ENCODE results near the gene ANKRD36C.
"Not testable (repeated sequence)": the region's sequence is repeated elsewhere in the genome, so short reads cannot be mapped to it uniquely, and the experiment has no call there.

The ANKRD36C gene

DNA sequence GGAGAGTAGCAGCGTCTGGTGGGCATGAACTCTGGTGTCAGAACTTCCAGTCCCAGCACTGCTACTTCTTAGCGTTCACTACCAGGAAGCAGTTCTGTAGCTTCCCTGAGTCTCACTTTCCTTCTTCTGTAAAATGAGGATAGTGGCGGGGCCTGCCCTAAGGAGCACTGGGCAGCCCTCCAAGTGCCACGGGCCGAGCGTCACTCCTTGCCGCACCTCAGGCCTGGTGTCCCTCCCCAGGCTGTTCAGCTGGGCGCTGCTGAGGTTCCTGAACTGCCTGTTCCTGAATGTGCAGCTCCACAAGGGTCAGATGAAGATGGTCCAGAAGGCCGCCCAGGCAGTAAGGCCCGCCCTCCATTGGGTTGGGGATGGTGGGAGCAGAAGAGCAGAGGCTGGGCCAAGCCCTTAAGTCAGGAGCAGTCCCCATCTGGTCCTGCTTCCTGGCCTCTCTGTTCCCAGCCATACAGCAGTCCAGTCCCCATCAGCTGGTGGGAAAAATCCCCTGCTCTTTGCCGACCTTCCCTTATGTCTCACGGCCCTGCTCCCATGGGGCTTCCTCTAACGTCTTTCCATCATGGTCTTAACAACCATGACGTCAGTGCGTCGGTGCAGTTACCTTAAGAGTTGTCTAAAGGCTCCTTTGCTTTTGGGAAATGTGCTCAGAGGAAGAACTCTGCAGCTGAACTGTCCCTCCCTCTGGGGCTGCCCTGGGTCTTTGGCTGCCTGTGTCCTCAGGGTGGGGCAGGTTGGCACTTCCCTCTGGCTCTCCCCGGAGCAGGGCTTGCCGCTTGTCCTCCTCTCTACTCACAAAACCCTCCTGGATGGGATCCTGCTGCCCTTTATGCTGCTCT lies 195.2 kb downstream of the ANKRD36C start:
- DNase-seq, result not testable (repeated sequence)

GRCh38 chr2:95793970-95794369 lies 197.7 kb downstream of the ANKRD36C start:
- DNase-seq, result not testable (repeated sequence)

DNA sequence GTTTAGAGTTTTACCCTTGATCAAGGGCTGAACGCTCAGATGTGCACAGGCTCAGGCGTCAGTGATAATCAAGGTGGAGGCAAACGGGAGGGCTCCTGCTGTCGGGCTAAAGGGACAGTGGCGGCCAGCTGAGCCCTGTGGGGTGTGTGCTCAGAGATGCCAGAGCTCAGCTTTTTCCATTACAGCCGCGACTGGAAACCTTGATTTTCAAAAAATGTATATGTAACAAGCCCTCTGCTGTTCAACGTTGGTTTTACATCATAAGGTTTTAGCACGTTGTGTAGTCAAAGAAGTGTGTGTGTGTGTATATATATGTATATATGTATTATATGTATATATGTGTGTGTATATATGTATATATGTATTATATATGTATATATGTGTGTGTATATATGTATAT lies 201.4 kb downstream of the ANKRD36C start:
- DNase-seq, result not testable (repeated sequence)

- not testable (repeated sequence) for DNase-seq
Measured at GRCh38 chr2:95789385-95789784, 202.2 kb downstream of the ANKRD36C start.

DNA sequence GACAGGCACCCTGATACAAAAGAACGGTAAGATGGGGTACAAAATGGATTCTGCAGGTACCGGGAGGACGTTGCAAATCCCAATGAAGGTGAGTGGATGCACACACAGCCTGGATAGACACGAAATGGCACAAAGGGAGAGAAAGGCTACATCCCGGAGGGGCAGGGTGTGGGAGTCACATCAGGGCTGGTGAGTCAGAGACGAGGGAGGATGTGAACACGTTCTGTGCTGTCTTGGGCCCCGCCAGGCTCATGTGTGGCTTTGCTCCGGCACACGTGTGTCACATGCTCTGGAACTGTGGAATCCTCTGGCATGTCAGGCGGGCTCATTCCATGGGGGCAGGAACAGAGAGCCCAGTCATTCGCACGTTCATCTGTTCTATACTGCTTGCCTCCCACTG lies 203.0 kb downstream of the ANKRD36C start:
- not testable (repeated sequence) for DNase-seq

Measured in OCI-M1 (cell line).